ENCODE data around the gene ANGEL2.
"Not testable (repeated sequence)": the region's sequence is repeated elsewhere in the genome, so short reads cannot be mapped to it uniquely, and the experiment has no call there.

ANGEL2 gene

DNA sequence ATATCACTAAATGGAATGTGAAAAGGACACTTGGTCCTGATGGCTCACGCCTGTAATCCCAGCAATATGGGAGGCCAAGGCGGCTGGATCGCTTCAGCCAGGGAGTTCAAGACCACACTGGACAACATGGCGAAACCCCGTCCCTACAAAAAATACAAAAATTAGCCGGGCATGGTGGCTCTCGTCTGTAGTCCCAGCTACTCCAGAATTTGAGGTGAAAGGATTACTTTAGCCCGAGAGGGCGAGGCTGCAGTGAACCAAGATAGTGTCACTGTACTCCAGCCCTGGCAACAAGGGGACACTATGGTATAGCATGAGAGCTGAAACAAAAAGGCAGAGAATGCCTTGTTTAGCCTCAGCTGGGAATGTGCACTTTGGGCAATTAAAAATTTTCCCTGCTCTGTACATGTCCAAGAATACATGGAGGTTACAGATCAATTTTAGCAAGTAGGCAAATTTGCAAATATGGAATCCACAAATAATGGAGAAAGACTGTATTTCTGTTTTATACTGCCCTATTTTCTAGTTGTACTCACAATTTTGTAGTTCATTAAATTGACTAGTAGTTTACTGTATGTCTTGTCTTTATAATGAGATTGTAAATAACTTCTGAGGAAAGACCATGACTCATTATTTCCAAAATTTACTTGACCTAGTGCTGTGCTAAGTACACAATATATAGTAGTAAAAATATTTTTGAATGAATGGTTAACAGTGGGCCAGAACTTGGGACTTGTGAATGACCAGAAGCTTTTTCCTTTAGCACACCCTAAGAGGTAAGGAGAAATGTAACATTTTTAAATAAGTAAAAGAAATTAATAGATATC, 2.0 kb upstream of the ANGEL2 start:
- no peak for DNase-seq (ENCODE audit: low read depth in 2 of 2)

DNA sequence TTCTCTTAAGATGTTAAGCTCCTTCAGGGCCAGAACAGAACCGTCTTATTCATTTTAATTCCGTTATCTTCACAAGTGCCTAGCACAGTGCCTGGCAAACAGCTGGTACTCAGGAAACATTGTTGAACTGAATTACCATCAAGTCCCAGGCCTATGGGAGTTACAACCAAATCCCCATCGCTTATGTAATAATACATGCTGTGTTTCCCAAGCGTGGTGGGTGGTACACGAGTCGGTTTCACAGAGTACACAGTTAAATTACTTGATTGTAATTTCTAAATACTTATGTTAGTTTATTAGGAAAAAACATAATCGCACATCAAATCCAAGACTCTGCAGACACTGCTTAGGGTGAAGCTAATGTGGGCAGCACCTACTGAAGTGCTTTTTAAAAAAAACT, 1.0 kb downstream of the ANGEL2 start:
- no peak for DNase-seq (ENCODE audit: low read depth in 2 of 2)

DNA sequence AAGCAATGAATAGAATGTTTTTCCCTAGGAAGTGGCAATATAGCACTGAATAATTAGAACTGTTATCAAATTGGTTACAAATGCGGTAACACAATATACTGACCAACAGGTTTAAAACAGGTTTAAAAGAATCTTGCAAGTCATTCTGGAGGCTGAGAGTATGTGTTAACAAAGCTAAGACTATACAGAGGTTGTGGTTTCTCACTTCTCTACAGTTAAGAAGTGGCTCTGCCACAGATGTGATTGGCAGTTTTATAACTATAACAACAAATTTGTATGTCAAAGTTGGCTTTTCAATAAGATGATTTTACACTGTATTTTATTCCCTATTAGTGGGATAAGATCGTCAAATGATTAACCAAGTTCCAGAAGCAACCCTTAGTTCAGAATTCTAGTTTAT, 7.1 kb downstream of the ANGEL2 start:
- DNase-seq (ENCODE audit: low read depth in 2 of 2), result no peak

DNA sequence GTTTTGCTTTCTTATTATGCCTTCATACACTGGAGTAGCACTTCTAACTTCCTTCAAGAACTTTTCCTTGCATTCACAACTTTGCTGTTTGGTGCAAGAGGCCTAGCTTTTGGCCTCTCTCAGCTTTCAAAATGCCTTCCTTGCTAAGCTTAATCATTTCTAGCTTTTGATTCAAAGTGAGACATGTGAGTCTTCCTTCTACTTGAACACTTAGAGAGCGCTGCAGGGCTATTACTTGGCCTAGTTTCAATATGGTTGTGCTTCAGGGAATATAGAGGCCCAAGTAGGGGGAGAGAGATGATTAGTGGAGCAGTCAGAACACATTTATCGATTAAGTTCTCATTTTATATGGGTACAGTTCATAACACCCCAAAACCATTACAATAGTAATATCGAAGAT, 12.4 kb downstream of the ANGEL2 start:
- no peak for DNase-seq (ENCODE audit: low read depth in 2 of 2)

DNA sequence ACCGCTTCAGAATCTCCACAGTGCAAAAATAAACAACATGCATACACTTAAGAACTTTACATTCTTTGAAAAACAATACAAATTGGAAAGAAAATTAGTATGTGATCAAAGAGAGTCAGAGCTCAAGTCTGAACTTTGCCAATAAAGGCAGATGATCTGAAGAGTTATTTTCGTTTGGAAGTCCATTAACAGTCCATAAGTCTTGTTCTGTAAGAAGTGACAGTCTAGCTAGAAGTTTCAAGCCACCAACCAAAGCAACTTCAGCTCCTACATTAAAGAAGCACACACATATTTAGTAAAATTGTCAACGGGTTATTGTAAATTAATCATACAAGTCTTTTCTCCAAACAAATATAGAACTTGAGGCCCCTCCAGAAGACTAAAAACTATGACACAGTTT, 20.7 kb downstream of the ANGEL2 start:
- no peak for DNase-seq (ENCODE audit: low read depth in 2 of 2)

DNA sequence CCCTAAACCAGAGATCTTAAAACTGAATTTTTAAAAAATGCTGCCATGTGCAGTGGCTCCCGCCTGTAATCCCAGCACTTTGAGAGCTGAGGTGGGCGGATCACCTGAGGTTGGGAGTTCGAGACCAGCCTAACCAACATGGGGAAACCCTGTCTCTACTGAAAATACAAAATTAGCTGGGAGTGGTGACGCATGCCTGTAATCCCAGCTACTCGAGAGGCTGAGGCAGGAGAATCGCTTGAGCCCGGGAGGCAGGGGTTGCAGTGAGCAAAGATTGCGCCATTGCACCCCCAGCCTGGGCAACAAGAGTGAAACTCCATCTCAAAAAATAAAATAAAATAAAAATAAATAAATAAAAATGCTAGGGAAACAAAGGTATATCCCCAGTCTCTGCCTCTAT, 21.7 kb downstream of the ANGEL2 start:
- not testable (repeated sequence) for DNase-seq (ENCODE audit: low read depth in 2 of 2)

DNA sequence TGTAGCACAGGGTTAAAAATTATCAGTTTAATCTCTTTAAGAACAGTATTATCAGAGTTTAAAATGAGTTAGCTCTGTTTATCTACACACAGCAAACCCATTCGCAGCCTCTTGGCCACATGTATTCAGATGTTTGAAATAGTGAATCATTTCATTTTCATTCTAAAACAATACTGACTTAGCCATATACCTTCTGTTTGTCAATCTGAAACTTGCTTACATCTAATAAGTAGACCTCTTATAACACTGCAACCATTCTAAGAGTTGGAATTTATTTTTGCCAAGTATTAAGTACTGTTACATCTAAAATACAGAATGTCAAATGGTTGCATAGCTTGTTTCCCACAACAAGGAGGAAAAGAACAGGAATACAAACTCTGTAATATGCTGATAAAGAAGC, 25.4 kb downstream of the ANGEL2 start:
- DNase-seq (ENCODE audit: low read depth in 2 of 2), result no peak

DNA sequence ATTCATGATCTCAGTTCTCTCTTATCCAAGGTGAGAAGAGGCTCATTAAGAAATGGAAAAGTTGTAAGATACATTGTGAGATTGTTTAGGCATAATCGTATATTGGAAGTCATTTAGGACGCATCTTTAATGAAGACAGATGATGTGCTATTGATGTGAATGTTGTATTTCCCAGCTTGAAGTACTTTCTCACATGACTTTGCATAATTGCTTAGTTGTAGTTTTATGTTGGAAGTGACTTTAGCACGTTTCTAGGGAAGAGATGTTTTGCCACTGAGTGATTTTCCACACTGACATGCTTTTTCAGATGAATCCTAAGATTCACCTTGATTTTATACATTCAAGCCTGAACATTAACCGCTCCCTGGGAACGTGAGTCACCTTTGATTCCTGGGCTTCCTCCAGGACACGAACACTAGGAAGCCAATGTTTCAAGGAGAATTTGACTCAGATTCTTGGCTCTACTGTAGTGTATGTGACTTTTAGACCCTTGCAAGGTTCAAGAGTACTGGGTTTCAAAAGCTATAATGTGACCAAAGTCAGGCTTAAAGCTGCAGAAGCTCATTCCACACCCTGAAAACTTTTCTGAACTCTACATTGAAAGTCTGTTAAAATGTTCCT, 27.9 kb downstream of the ANGEL2 start:
- no peak for DNase-seq (ENCODE audit: low read depth in 2 of 2)

DNA sequence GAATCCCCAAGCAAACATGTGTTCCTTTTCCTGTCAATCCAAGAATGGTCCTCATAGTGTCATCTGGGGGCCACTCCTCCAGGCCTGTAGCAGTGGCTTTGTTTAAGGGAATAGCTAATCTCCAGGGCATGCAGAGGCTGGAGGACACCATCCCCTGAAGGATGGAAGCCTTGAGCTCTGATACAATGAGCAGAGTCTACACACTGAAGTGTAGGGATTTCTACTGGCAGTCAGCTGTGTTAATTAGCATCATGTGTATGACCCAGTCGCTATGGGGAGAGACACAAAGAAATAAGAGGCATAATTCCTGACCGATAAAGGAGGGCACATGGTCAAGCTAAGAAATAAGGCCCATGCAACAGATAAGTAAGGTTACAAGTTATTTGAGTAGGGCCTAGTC, 29.1 kb downstream of the ANGEL2 start:
- no peak for DNase-seq (ENCODE audit: low read depth in 2 of 2)

DNA sequence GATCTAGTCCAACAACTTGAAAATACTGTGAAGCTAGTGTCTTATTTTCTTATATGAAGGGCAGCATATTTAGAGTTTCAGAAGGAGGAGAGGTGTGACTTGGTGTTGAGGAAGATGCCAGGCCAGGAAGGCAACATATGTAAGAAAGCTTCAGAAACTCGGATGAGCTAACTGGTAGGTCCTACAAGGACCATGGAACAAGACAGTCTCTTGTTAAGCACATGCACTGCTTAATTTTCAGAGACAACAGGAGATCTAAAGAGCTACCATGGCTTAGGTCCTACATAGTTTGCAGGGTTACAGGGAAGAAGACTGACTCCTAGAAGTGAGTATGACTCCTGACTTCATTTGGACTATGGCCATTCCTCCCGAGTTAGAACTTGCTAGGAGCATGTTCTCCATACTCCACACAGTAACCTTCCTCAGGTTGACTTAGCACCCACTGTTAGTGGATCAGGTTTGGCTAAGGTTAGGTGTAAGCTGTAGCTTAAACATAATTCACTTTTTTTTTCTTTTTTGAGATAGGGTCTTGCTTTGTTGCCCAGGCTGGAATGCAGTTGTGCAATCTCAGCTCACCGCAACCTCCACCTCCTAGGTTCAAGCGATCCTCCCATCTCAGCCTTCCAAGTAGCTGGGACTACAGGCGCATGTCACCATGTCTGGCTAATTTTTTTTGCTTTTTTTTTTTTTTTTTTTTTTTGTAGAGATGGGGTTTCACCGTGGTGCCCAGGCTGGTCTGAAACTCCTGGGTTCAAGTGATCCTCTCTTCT, 31.0 kb downstream of the ANGEL2 start:
- no peak for DNase-seq (ENCODE audit: low read depth in 2 of 2)

DNA sequence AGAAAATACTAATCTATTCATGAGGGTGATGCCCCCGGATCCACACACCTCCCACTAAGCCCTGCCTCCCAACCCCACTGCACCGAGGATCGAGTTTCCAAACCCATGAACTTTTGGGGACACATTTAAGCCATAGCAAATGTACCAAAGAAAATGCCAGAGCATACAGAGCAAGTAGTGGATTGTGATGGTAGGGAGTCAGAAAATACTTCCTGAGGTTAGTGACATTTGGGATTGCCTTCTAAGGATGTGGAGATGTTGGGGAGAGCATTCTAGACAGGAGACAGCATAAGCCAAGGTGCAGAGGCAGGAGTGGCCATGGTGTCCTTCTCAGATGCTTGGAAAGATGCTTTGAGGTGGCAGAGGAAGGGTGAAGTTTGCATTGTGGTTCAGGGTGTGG, 32.2 kb downstream of the ANGEL2 start:
- no peak for DNase-seq (ENCODE audit: low read depth in 2 of 2)

DNA sequence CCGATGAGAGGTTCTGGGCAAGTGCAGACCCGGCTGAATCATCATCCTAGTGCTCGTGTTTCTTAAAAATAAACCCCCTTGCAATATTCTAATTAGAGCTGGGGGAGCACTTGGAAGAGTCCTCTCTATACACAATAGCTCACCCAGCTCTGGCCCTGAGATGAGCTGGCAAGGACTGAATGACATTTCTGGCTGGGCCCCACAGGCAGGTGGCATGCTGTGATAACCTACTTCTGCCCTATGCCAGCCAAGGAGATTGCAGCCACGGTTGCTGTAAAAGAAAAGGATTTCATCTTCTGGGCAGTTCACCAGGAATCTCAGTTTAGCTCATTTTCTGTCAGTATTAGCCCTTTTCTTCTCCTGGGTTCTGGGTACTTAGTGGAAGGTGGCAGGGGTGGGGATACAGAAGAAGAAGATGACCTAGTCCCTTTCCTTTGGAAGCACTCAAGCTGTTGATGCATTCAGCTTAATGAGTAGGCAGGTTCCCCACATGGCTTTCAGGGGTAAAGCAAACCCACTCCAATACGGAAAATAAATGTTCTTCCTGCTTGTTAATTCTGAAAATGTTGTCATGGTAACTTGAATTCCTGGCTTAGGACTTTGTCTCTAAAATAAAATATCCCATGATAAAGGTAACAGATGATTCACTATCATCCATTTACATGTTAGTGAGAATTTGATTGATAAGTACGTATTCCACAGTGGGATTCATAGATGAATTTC, 33.1 kb downstream of the ANGEL2 start:
- no peak for DNase-seq (ENCODE audit: low read depth in 2 of 2)

DNA sequence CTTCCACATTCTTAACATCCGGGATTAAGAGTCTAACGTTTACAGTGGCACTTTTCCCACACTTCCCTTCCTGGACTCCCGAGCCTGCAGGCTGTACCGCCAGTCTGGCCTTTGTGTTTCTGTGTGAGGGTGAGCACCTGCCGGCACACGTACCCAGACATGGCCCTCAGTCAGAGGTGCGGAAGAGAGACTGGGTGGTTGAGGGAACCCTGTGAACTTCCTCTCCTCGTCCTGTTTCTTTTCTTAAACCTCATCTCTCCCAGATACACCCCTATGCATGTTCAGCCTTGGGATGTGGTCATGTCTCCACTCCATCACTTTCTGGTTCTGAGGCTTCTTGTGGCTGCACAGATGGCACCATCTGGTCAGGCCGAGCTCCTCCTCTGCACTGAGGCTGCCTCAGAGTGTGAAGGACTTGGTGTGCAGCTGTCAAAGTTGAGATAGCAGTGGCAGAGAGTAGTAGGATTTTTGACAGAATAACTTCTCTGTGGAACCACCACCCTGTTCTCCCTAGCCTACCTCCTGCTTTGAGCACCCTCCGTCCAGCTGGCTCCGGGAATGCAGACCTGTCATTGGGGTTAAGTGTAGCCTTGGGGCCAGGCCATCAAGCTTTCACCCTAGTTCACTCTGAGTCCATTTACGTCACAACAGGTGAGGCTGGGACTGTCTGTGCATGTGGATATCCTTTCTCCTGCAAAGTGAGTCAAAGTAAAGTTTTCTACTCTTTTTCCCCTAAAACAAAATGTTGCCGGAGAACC, 33.9 kb downstream of the ANGEL2 start:
- DNase-seq (ENCODE audit: low read depth in 2 of 2), result no peak

DNA sequence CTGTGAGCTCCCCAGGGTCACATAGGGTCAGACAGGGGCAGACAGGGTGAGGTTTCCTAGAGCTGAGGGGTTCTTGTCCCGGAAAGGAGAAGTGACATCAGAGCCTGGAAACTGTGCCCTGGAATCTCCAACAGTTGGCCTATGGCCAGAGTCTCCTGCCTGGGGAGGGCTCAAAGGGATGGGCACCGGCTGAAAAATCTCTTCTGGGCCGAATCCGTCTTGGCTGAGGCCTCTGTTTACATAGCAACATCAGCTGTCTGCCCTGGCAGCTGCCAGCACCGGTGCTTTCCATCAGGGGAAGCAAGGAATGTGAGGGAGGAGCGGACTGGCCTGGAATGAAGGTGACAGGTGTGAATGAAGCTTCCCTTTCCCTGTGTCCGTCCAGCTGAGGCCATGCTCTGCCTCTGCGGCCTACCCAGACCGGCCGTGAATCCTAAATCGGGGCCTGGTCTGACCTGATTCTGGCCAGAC, 34.6 kb downstream of the ANGEL2 start:
- DNase-seq (ENCODE audit: low read depth in 2 of 2), result no peak

DNA sequence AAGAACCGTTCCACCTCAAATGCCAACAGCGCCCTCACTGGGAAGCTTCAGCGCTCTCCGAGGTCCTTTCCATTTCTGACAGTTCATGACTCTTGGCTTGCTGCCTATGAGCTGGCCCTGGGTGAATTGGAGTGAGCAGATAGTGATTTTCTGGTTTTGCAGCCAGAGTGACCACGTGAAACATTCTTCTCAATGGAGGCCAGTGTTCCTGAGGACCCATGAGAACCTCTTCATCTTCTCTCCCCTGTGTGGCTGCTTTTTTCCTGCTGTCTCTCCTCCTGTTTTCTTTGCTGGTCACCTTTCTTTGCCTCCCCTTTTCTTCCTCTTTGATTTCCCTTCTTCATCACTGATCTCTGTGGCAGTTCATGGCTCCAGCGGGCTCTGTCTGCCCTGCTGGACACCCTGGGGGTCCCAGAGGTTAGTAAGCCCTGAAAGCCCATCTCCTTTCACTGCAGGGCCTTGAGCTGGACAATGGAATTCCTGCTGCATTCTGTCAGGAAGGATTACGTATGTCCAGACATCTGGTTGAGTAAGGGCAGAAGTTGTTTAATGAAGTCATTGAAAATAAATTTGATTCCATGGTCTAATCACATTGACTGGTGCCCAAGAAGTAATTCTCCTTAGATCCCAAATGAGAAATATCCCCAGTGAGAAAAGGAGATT, 35.4 kb downstream of the ANGEL2 start:
- DNase-seq (ENCODE audit: low read depth in 2 of 2), result no peak

DNA sequence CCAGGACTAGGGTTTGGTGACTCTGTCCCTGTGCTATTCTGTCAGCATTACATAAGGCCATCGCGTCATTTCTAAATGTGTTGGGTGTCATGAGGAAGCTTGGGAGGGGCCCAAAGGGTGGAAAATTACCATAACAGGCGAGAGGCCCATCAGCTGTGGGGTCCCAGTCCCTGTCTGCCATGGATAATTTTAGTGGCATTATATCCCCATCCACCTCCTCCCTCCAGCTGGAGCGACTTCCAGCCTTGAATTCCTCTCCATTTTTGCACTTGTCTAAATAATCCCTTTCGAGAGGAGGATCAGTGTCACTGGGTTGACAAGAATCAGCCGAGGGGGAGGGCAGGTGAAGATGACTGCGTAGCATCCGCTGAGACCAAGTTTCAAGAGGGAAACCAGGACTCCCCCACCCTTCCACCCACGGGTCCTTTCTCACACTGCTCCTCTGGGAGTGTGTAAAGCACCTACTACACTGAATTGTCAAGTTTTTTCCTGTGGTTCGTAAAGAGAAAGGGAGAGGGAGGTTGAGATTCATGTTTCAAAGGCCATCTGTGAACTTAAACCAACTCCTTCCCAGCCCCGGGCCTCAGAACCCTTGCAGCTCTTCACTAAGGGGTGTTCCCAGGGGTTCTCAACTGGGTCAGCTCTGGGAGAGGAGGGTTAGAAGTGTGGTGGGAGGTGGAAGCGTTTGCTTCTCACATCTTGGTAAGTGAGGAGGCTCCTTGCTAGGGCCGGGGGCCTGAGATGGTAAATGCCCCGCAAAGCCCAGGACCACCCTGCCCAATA, 36.1 kb downstream of the ANGEL2 start:
- peak in 1 of 2 donors; percentile 36 for DNase-seq (ENCODE audit: low read depth in 2 of 2)

DNA sequence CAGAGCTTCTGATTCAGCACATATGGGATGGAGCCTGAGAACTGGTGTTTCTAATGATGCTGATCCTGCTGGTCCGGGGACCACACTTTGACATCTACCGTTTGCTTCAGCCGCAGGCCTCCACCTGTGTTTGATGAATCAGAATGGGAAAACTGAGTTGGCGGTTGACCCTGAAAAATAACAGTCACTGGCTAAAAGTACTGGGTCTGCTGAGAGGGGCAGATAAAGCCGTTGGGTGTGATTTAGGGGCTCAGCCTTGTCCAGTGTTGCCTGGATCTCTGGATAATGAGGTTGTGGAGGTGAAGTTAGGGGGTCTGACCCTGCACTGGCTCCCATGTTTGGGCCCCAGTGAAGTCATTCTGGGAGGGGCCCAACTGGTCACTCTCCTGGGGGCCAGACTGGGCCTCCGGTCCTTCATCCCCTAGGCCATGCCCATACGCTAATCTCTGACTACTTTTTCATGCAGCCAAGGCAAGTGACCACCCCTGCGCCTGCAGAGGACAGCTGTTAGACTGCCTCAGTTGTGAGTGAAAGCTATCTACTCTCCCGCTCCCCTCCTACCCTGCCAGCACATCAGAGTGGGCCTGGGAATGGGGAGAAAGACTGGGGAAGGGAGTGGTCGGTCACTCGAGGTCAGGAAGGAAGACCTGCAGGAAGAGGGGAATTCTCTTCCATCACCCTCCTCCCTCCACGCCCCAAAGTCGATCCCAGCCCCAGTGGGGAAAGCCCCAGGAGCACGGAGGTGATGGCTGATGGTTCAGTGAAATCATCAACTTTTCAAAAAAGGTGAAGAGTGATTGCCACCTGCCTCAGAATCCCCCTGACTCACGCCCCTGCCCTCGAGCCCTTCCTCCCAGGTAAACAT, 37.7 kb downstream of the ANGEL2 start:
- DNase-seq (ENCODE audit: low read depth in 2 of 2), result no peak

DNA sequence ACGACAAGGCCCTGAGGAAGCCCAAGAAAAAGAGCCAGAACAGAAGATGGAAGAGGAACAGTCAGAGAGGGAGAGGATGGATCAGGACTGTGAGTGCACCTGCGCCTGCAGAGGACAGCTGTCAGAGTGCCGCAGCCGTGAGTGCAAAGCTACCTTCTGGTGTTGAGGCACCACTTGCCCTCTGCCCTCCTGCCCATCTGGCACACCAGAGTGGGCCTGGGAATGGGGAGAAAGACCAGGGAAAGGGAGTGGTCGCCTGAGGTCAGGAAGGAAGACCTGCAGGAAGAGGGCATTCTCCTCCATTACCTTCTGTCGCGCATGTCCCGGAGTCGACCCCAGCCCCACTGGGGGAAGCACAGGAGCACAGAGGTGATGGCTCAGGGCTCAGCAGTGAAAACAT, 39.1 kb downstream of the ANGEL2 start:
- DNase-seq (ENCODE audit: low read depth in 2 of 2), result no peak
